ENCODE results near the gene HCN2.

HCN2 gene

GRCh38 chr19:612941-613340, 23.3 kb downstream of the HCN2 start:
- Histone ChIP-seq H3K27me3 (peaks cover 85% of the 10 kb centered on the region), H3K36me3 (peaks cover 12% of the 10 kb centered on the region), H3K27ac (no peak overlapping the region), H3K9me3 (no peaks in the 10 kb centered on the region), H3K4me1 (ENCODE audit: control insufficient read depth in 1 of 2, insufficient read depth in 1 of 2, low read depth in 1 of 2, low read length in 1 of 2) (peaks cover 0 to 5% of the 10 kb centered on the region in 2 experiments), H3K4me3 (ENCODE audit: low read depth in 1 of 2, low read length in 1 of 2) (no peak overlapping the region)
- TF ChIP-seq CTCF (IDR thresholded peaks at IDR 0.05): no peak

- Histone ChIP-seq H3K27ac (no peak overlapping the region), H3K4me3 (ENCODE audit: low read depth in 1 of 2, low read length in 1 of 2) (no peak overlapping the region), H3K36me3 (peaks cover 22% of the 10 kb centered on the region), H3K27me3 (peaks cover 82% of the 10 kb centered on the region), H3K4me1 (ENCODE audit: control insufficient read depth in 1 of 2, insufficient read depth in 1 of 2, low read depth in 1 of 2, low read length in 1 of 2) (peaks cover 0 to 5% of the 10 kb centered on the region in 2 experiments), H3K9me3 (no peaks in the 10 kb centered on the region)
- no peak for TF ChIP-seq CTCF (IDR thresholded peaks at IDR 0.05)
These were observed 24.3 kb downstream of the HCN2 start for GRCh38 chr19:613732-614567.

- Histone ChIP-seq H3K4me3 (ENCODE audit: low read depth in 1 of 2, low read length in 1 of 2) (no peak overlapping the region), H3K4me1 (ENCODE audit: control insufficient read depth in 1 of 2, insufficient read depth in 1 of 2, low read depth in 1 of 2, low read length in 1 of 2) (peaks cover 0 to 1% of the 10 kb centered on the region in 2 experiments), H3K9me3 (no peaks in the 10 kb centered on the region), H3K27me3 (peaks cover 65% of the 10 kb centered on the region), H3K36me3 (peaks cover 39% of the 10 kb centered on the region), H3K27ac (no peak overlapping the region)
- no peak for TF ChIP-seq CTCF (IDR thresholded peaks at IDR 0.05)
These were observed 25.9 kb downstream of the HCN2 start for GRCh38 chr19:615619-616018.

GRCh38 chr19:616062-616700, 26.5 kb downstream of the HCN2 start:
- no peak for TF ChIP-seq CTCF (IDR thresholded peaks at IDR 0.05)
- Histone ChIP-seq H3K27ac (no peak overlapping the region), H3K9me3 (no peaks in the 10 kb centered on the region), H3K4me3 (ENCODE audit: low read depth in 1 of 2, low read length in 1 of 2) (no peak overlapping the region), H3K4me1 (ENCODE audit: control insufficient read depth in 1 of 2, insufficient read depth in 1 of 2, low read depth in 1 of 2, low read length in 1 of 2) (no peaks in the 10 kb centered on the region), H3K36me3 (peaks cover 45% of the 10 kb centered on the region), H3K27me3 (peaks cover 60% of the 10 kb centered on the region)

GRCh38 chr19:616747-617526, 27.3 kb downstream of the HCN2 start:
- Histone ChIP-seq H3K27me3 (peaks cover 52% of the 10 kb centered on the region), H3K36me3 (peaks cover 51% of the 10 kb centered on the region), H3K4me1 (ENCODE audit: control insufficient read depth in 1 of 2, insufficient read depth in 1 of 2, low read depth in 1 of 2, low read length in 1 of 2) (no peaks in the 10 kb centered on the region), H3K27ac (no peak overlapping the region), H3K4me3 (ENCODE audit: low read depth in 1 of 2, low read length in 1 of 2) (no peak overlapping the region), H3K9me3 (no peaks in the 10 kb centered on the region)
- no peak for TF ChIP-seq CTCF (IDR thresholded peaks at IDR 0.05)

All from neutrophil (primary cell).